Lung (tissue), 12 donors: ENCODE measurements around the gene RPP30. TPM values are rescaled to one million over a fixed set of nuclear protein-coding genes. Genes with fewer than 3 reads are reported as not detected.
"Not testable (repeated sequence)": the region's sequence is repeated elsewhere in the genome, so short reads cannot be mapped to it uniquely, and the experiment has no call there.

Experiments
- ATAC-seq: fragments of 200-7000 bp; cut with Tn5 transposase; one replicate; pipeline ENCODE4 v1.9.1; 2020; ENCODE audit warnings: moderate number of reproducible peaks; ENCODE audit not compliant: insufficient read depth, low FRiP score
- DNase-seq, 3 donors: peaks; one replicate each; pipeline ENCODE4 v3.0.0-alpha.2; 2013 to 2017
- H3K27ac ChIP-seq, 2 donors: one replicate each; pipeline ENCODE4 v1.5.1; 2013; ENCODE audit warnings: mild to moderate bottlenecking in 2 of 2, moderate library complexity in 2 of 2, control low read depth in 1 of 2, inconsistent platforms in 1 of 2, low read depth in 1 of 2, low read length in 1 of 2
- H3K27me3 ChIP-seq, 3 donors: one replicate each; pipeline ENCODE4 v1.5.1; 2013; ENCODE audit warnings: low read length in 2 of 3; ENCODE audit not compliant: control insufficient read depth in 3 of 3, insufficient read depth in 3 of 3
- H3K36me3 ChIP-seq, 4 donors: one replicate each; pipeline ENCODE4 v1.5.1; 2013; ENCODE audit warnings: low read length in 4 of 4, mild to moderate bottlenecking in 1 of 4, moderate library complexity in 1 of 4; ENCODE audit not compliant: control insufficient read depth in 4 of 4, insufficient read depth in 4 of 4
- H3K4me1 ChIP-seq, 5 donors: one replicate each; pipeline ENCODE4 v1.5.1; 2013; ENCODE audit warnings: low read length in 5 of 5, mild to moderate bottlenecking in 2 of 5, moderate library complexity in 1 of 5; ENCODE audit not compliant: control insufficient read depth in 5 of 5, insufficient read depth in 5 of 5
- H3K4me3 ChIP-seq: one replicate; pipeline ENCODE4 v1.5.1; 2013; ENCODE audit warnings: mild to moderate bottlenecking, control low read depth, moderate library complexity
- H3K9ac ChIP-seq, 2 donors: one replicate each; pipeline ENCODE4 v1.5.1; 2013; ENCODE audit warnings: low read length in 2 of 2, control low read depth in 1 of 2; ENCODE audit not compliant: insufficient read depth in 1 of 2
- H3K9me3 ChIP-seq, 4 donors: one replicate each; pipeline ENCODE4 v1.5.1; 2013; ENCODE audit warnings: low read length in 3 of 4, mild to moderate bottlenecking in 1 of 4, moderate library complexity in 1 of 4; ENCODE audit not compliant: control insufficient read depth in 4 of 4, insufficient read depth in 3 of 4
- WGBS, 2 donors: extraction: QIAGEN DNeasy Blood & Tissue Kit; methylation state at CpG; one replicate each; pipeline ENCODE4 v1.1.7; 2013; 5-methylcytosine and 5-hydroxymethylcytosine counted together
- polyA plus RNA-seq, 2 donors: library from polyadenylated mRNA; stranded (reverse); fragments of 200-250 nt; gene quantifications; one replicate each; pipeline ENCODE4 v1.2.1, GENCODE V29; 2013
- total RNA-seq, 2 donors: library from RNA; depleted of rRNA in 1 of 2; stranded (reverse); fragments of >200 nt in 1 of 2; gene quantifications; one replicate each; pipeline ENCODE4 v1.2.1, GENCODE V29; 2014 to 2021
- TF ChIP-seq, protein P1 (sequence below): IDR thresholded peaks from 2 replicates; pipeline ENCODE4 v1.5.1; 2012; ENCODE audit warnings: mild to moderate bottlenecking; ENCODE audit errors: control extremely low read depth, extremely low read depth
- donor health status: control.
- donor health status: control.
- donor health status: Bipolar disorder and iron deficiency.
- donor health status: healthy.
- donor health status: DM: yes; HTN: yes; CAD: no.

RPP30 gene
- total and polyA plus RNA-seq, 4 donors = 20.7 to 43.5 (median 31.9) TPM

DNA sequence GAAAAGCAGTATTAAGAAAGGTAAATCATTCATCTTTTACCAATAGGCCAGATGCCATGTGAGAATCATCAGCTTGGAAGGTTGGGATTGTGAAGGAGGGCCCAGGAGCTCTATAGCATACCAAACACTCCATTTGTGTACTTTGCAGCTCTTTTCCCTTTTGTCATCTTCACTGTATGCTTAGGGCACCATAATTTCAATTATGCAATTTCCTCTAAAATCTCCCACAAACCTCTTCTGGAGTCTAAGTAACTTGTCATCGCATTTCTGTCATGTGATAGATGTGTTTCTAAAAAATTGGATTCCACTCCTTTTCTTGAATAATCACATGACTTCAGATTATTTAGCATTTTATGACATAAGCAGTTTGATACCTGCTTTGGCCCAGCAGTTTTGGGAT lies 17.9 kb downstream of the RPP30 start:
- no peak overlapping the region for H3K9ac ChIP-seq
- H3K4me1 ChIP-seq = peaks cover 0 to 7% (median 3%) of the 10 kb centered on the region in 5 donors
- no peak for DNase-seq
- no peaks in the 10 kb centered on the region for H3K27me3 ChIP-seq
- peaks cover 7 to 37% (median 27%) of the 10 kb centered on the region in 4 donors for H3K36me3 ChIP-seq
- H3K27ac ChIP-seq = no peak overlapping the region
- no peak for ATAC-seq
- TF ChIP-seq, protein P1, sequence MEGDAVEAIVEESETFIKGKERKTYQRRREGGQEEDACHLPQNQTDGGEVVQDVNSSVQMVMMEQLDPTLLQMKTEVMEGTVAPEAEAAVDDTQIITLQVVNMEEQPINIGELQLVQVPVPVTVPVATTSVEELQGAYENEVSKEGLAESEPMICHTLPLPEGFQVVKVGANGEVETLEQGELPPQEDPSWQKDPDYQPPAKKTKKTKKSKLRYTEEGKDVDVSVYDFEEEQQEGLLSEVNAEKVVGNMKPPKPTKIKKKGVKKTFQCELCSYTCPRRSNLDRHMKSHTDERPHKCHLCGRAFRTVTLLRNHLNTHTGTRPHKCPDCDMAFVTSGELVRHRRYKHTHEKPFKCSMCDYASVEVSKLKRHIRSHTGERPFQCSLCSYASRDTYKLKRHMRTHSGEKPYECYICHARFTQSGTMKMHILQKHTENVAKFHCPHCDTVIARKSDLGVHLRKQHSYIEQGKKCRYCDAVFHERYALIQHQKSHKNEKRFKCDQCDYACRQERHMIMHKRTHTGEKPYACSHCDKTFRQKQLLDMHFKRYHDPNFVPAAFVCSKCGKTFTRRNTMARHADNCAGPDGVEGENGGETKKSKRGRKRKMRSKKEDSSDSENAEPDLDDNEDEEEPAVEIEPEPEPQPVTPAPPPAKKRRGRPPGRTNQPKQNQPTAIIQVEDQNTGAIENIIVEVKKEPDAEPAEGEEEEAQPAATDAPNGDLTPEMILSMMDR = no peak
- WGBS, 2 donors = 44 to 77% methylated on average over 1 of the region's 1 CpG
- no peak overlapping the region for H3K4me3 ChIP-seq
- H3K9me3 ChIP-seq = no peaks in the 10 kb centered on the region

DNA sequence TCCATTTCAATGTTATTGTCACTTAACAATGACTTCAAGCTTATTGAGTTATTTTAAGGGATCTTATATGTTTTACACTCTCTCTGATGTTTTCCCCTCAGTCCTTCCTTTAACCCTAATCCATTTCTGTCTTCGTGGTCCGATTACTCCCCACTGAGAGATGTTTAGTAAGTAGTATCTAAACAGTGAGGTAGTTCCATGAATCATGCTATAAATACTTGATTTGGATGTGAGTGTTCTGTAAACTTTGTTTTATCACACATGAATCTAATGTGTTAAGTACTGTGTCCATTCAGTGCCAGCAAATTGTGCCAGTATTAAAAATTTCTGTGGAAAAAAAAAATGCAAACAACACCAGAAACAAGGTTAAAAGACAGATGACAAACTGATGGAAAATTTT lies 18.6 kb downstream of the RPP30 start:
- peaks cover 7 to 37% (median 28%) of the 10 kb centered on the region in 4 donors for H3K36me3 ChIP-seq
- H3K27ac ChIP-seq = no peak overlapping the region
- H3K9me3 ChIP-seq = no peaks in the 10 kb centered on the region
- H3K4me1 ChIP-seq = peaks cover 0 to 5% (median 0%) of the 10 kb centered on the region in 5 donors
- DNase-seq (no peak), ATAC-seq (no peak)
- H3K27me3 ChIP-seq = no peaks in the 10 kb centered on the region
- no peak overlapping the region for H3K9ac ChIP-seq
- TF ChIP-seq, protein P1 = no peak
- H3K4me3 ChIP-seq = no peak overlapping the region
- 83 to 84% methylated on average over 2 of the region's 2 CpGs for WGBS, 2 donors

DNA sequence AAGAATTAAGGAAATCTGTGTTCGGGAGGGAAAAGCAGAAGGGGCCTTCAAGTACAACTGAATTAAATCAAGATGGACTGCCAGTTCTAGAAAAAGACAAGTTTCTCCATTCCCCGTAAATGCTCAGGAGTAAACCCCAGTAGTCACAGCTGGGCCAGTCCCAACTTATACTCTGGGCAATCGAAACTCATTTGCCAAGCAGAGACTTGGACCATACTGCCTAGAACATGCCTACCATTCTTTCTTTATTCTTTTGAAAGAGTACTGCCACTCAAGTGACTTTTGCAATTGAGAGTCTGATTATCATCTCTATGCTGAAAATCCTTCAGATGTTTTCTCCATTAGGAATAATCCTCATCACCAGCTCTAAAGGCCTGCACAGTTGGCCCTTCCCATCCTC lies 21.4 kb downstream of the RPP30 start:
- H3K36me3 ChIP-seq = peaks cover 11 to 22% (median 17%) of the 10 kb centered on the region in 4 donors
- no peaks in the 10 kb centered on the region for H3K4me1 ChIP-seq
- TF ChIP-seq, protein P1 = no peak
- H3K27ac ChIP-seq = no peak overlapping the region
- ATAC-seq = no peak
- no peak overlapping the region for H3K9ac ChIP-seq
- no peak overlapping the region for H3K4me3 ChIP-seq
- H3K9me3 ChIP-seq = no peaks in the 10 kb centered on the region
- 93 to 97% methylated on average over 3 of the region's 3 CpGs for WGBS, 2 donors
- H3K27me3 ChIP-seq = no peaks in the 10 kb centered on the region
- DNase-seq = no peak

DNA sequence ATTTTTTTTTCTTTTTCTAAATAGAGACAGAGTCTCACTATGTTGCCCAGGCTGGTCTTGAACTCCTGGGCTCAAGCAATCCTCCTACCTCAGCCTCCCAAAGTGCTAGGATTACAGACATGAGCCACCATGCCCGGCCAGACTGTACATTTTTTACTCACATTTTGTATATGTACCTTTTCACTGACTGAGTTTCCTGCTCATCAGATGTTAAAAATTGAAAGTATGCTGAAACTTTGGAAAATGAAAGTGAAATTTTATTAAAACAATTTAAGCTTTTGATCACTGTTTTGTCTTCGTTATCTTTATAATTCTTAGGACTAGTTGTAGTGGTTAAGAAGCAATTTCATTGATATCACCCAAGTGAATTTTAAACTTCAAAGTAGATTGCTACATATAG lies 25.1 kb downstream of the RPP30 start:
- WGBS, 2 donors = 85 to 91% methylated on average over 2 of the region's 2 CpGs
- peaks cover 7 to 20% (median 12%) of the 10 kb centered on the region in 4 donors for H3K36me3 ChIP-seq

More for the DNA sequence above, 25.1 kb downstream of the RPP30 start:
- H3K9ac ChIP-seq, ATAC-seq, H3K9me3 ChIP-seq, H3K4me3 ChIP-seq, H3K27me3 ChIP-seq, DNase-seq, H3K27ac ChIP-seq, H3K4me1 ChIP-seq: not testable (repeated sequence)
